HL-60 (cell line): ENCODE data around the gene OSBPL6.

ENCODE experiments used
- POLR2AphosphoS5 ChIP-seq: IDR thresholded peaks from 2 replicates; pipeline ENCODE4 v1.6.1; 2012; ENCODE audit warnings: low read depth
- TF ChIP-seq, protein P1 (sequence below): IDR thresholded peaks from one replicate; pipeline ENCODE4 v1.5.1; 2011; ENCODE audit warnings: low read length, control low read depth, inconsistent platforms; ENCODE audit not compliant: insufficient read depth

DNA sequence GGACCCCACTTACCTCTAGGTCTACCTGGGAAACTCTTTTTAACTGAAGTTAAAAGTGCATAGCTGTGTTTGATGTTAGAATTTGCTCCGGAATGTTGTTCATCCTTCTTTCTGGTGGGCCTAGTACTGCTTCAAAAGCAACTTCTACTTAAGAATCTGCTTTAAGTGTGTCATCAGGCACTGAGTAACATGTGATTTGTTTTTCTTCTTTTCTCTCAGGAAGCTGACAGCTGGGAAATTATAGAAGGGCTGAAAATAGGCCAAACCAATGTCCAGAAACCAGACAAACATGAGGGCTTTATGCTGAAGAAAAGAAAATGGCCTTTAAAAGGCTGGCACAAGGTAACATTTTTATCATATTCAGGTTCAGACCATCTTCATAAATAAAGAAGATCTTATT is 133.7 kb downstream of the OSBPL6 start:
- TF ChIP-seq, protein P1, sequence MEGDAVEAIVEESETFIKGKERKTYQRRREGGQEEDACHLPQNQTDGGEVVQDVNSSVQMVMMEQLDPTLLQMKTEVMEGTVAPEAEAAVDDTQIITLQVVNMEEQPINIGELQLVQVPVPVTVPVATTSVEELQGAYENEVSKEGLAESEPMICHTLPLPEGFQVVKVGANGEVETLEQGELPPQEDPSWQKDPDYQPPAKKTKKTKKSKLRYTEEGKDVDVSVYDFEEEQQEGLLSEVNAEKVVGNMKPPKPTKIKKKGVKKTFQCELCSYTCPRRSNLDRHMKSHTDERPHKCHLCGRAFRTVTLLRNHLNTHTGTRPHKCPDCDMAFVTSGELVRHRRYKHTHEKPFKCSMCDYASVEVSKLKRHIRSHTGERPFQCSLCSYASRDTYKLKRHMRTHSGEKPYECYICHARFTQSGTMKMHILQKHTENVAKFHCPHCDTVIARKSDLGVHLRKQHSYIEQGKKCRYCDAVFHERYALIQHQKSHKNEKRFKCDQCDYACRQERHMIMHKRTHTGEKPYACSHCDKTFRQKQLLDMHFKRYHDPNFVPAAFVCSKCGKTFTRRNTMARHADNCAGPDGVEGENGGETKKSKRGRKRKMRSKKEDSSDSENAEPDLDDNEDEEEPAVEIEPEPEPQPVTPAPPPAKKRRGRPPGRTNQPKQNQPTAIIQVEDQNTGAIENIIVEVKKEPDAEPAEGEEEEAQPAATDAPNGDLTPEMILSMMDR: no peak
- no peak for TF ChIP-seq POLR2AphosphoS5
